H1 (cell line): ENCODE results near the gene CCDC102A. TPM values are rescaled to one million over a fixed set of nuclear protein-coding genes. Genes with fewer than 3 reads are reported as not detected.

Experiments
- CTCF ChIA-PET: fragments of 300-600 bp; sonication (Branson Sonifier 250); formaldehyde crosslinking; loops from one replicate; lab custom pipeline; 2021; ENCODE audit not compliant: partially characterized antibody; lab: Charles Lee
- POLR2A ChIA-PET: fragments of 300-600 bp; sonication (Branson Sonifier 250); formaldehyde crosslinking; loops from one replicate; lab custom pipeline; 2021; ENCODE audit warnings: inconsistent platforms; ENCODE audit not compliant: partially characterized antibody; lab: Charles Lee
- DNase-seq, 2 experiments: peaks; one replicate each; pipeline versions ENCODE4 v3.0.0 to v3.0.0-alpha.2; 2010 to 2022; ENCODE audit warnings: low spot score in 2 of 2, low read depth in 1 of 2, mixed read lengths in 1 of 2
- FAIRE-seq: peaks from 2 replicates; lab custom pipeline; 2011; peaks lifted over from hg19 to GRCh38; lab: Jason Lieb, UNC
- H2AFZ ChIP-seq: 2 replicates; pipeline ENCODE4 v1.8.1; 2012; ENCODE audit warnings: low read length, inconsistent platforms
- H2AK5ac ChIP-seq: 2 replicates; pipeline ENCODE4 v1.6.1; 2013; ENCODE audit warnings: low read depth, low read length
- H2BK120ac ChIP-seq: replicated peaks from 2 replicates; pipeline ENCODE3; 2013; ENCODE audit warnings: low read depth, low read length, inconsistent platforms
- H2BK12ac ChIP-seq: 2 replicates; pipeline ENCODE4 v1.6.1; 2013; ENCODE audit warnings: low read depth, low read length
- H2BK15ac ChIP-seq: 2 replicates; pipeline ENCODE4 v1.6.1; 2013; ENCODE audit warnings: low read length
- H2BK20ac ChIP-seq: 2 replicates; pipeline ENCODE4 v1.6.1; 2013; ENCODE audit warnings: low read length
- H2BK5ac ChIP-seq: 2 replicates; pipeline ENCODE4 v1.6.1; 2013; ENCODE audit warnings: low read depth, low read length
- H3K14ac ChIP-seq: 2 replicates; pipeline ENCODE4 v1.6.1; 2013; ENCODE audit warnings: inconsistent platforms; ENCODE audit not compliant: insufficient read length
- H3K18ac ChIP-seq: 2 replicates; pipeline ENCODE4 v1.6.1; 2013; ENCODE audit warnings: low read length; ENCODE audit errors: extremely low read depth
- H3K23ac ChIP-seq: 2 replicates; pipeline ENCODE4 v1.6.1; 2013; ENCODE audit warnings: inconsistent platforms; ENCODE audit not compliant: insufficient read length
- H3K23me2 ChIP-seq: 2 replicates; pipeline ENCODE4 v1.6.1; 2013; ENCODE audit warnings: low read depth, low read length
- H3K27ac ChIP-seq: 2 replicates; pipeline ENCODE4 v1.6.1; 2011; ENCODE audit warnings: low read depth, low read length, inconsistent platforms
- H3K27me3 ChIP-seq, 4 experiments: replicated peaks in 1 of 4; 1 replicate in 1 of 4; 2 replicates in 3 of 4; pipeline versions ENCODE4 v1.6.1 to v1.8.1; 2011 to 2013; ENCODE audit warnings: low read length in 3 of 4, mild to moderate bottlenecking in 3 of 4, inconsistent platforms in 2 of 4, mixed read lengths in 2 of 4, moderate library complexity in 1 of 4; ENCODE audit not compliant: control insufficient read depth in 3 of 4, insufficient read depth in 3 of 4; ENCODE audit errors: extremely low read depth in 1 of 4
- H3K36me3 ChIP-seq, 4 experiments: 2 replicates each; pipeline versions ENCODE4 v1.6.1 to v1.8.1; 2011 to 2013; ENCODE audit warnings: mild to moderate bottlenecking in 4 of 4, low read length in 3 of 4, moderate library complexity in 2 of 4, control low read depth in 1 of 4, inconsistent platforms in 1 of 4; ENCODE audit not compliant: insufficient read depth in 4 of 4, control insufficient read depth in 2 of 4
- H3K4ac ChIP-seq: replicated peaks from 2 replicates; pipeline ENCODE3; 2013; ENCODE audit warnings: low read length, low read depth, mixed read lengths, inconsistent platforms; ENCODE audit not compliant: insufficient read length
- H3K4me1 ChIP-seq, 4 experiments: replicated peaks in 1 of 4; 1 replicate in 1 of 4; 2 replicates in 3 of 4; pipeline versions ENCODE4 v1.6.1 to v1.8.1; 2011 to 2013; ENCODE audit warnings: low read length in 3 of 4, inconsistent platforms in 2 of 4, mixed read lengths in 1 of 4; ENCODE audit not compliant: insufficient read depth in 4 of 4, control insufficient read depth in 3 of 4
- H3K4me2 ChIP-seq, 2 experiments: 2 replicates each; pipeline versions ENCODE4 v1.6.1 to v1.8.1; 2011 to 2013; ENCODE audit warnings: low read depth in 2 of 2, low read length in 2 of 2, control low read depth in 1 of 2, inconsistent platforms in 1 of 2, mild to moderate bottlenecking in 1 of 2; ENCODE audit not compliant: insufficient read depth in 1 of 2
- H3K4me3 ChIP-seq, 4 experiments: fragments of 200-600, 300-600 bp in 1 of 4; sonication (generic), shearing (Covaris generic), sonication (Bioruptor Twin) in 1 of 4; 2 replicates each; pipeline versions ENCODE4 v1.5.1 to v1.8.1; 2011 to 2016; ENCODE audit warnings: low read length in 4 of 4, low read depth in 3 of 4, control low read depth in 2 of 4, inconsistent platforms in 2 of 4, mild to moderate bottlenecking in 2 of 4, mixed read lengths in 1 of 4, moderate library complexity in 1 of 4; ENCODE audit not compliant: insufficient read depth in 2 of 4; ENCODE audit errors: extremely low read depth in 1 of 4
- H3K56ac ChIP-seq: replicated peaks from 2 replicates; pipeline ENCODE3; 2013; ENCODE audit warnings: low read depth, mild to moderate bottlenecking, mixed read lengths, low read length, inconsistent platforms; ENCODE audit not compliant: insufficient read length
- H3K79me1 ChIP-seq: 2 replicates; pipeline ENCODE4 v1.6.1; 2013; ENCODE audit warnings: low read depth, low read length, control low read depth
- H3K79me2 ChIP-seq, 2 experiments: 2 replicates each; pipeline versions ENCODE4 v1.6.1 to v1.8.1; 2012 to 2013; ENCODE audit warnings: low read length in 2 of 2, mild to moderate bottlenecking in 2 of 2, inconsistent platforms in 1 of 2; ENCODE audit not compliant: insufficient read depth in 2 of 2, control insufficient read depth in 1 of 2
- H3K9ac ChIP-seq, 4 experiments: replicated peaks in 1 of 4; 1 replicate in 1 of 4; 2 replicates in 3 of 4; pipeline versions ENCODE4 v1.6.1 to v1.8.1; 2011 to 2013; ENCODE audit warnings: low read depth in 3 of 4, low read length in 3 of 4, control low read depth in 2 of 4, mild to moderate bottlenecking in 2 of 4, moderate library complexity in 2 of 4, inconsistent platforms in 1 of 4; ENCODE audit errors: extremely low read depth in 1 of 4
- H3K9me3 ChIP-seq, 2 experiments: 2 replicates each; pipeline versions ENCODE4 v1.6.1 to v1.8.1; 2012 to 2013; ENCODE audit warnings: mild to moderate bottlenecking in 2 of 2, moderate library complexity in 2 of 2, control low read depth in 1 of 2, inconsistent platforms in 1 of 2, low read depth in 1 of 2, low read length in 1 of 2, mixed read lengths in 1 of 2; ENCODE audit not compliant: insufficient read depth in 2 of 2
- H4K20me1 ChIP-seq, 2 experiments: replicated peaks in 1 of 2; 2 replicates each; pipeline versions ENCODE3 to v1.8.1; 2011 to 2013; ENCODE audit warnings: inconsistent platforms in 2 of 2, low read length in 2 of 2, mild to moderate bottlenecking in 1 of 2; ENCODE audit not compliant: insufficient read depth in 2 of 2, control insufficient read depth in 1 of 2
- H4K5ac ChIP-seq: 2 replicates; pipeline ENCODE4 v1.6.1; 2013; ENCODE audit warnings: low read length, low read depth, mixed read lengths, inconsistent platforms; ENCODE audit not compliant: insufficient read length
- H4K8ac ChIP-seq: 2 replicates; pipeline ENCODE4 v1.8.0; 2013; ENCODE audit warnings: mild to moderate bottlenecking, moderate library complexity, low read length, inconsistent platforms; ENCODE audit not compliant: insufficient read depth; ENCODE audit errors: extremely low read depth
- H4K91ac ChIP-seq: replicated peaks from 2 replicates; pipeline ENCODE3; 2013; ENCODE audit warnings: low read length, mixed read lengths, inconsistent platforms; ENCODE audit not compliant: insufficient read length
- MAFK ChIP-seq: IDR thresholded peaks from 2 replicates; pipeline ENCODE4 v1.6.1; 2012; ENCODE audit warnings: low read depth, mild to moderate bottlenecking, improper control_type of control experiment, low read length
- POLR2A ChIP-seq, 2 experiments: IDR thresholded peaks; 1 replicate in 1 of 2; 2 replicates in 1 of 2; pipeline ENCODE4 v1.6.1; 2011; ENCODE audit warnings: low read depth in 2 of 2, low read length in 2 of 2, mild to moderate bottlenecking in 2 of 2; ENCODE audit errors: control extremely low read depth in 1 of 2
- SIN3A ChIP-seq, 2 experiments: IDR thresholded peaks in 1 of 2; conservative IDR thresholded peaks in 1 of 2; 2 replicates each; pipeline ENCODE4 v1.6.1; 2011 to 2012; ENCODE audit warnings: low read length in 2 of 2, improper control_type of control experiment in 1 of 2, low read depth in 1 of 2, mild to moderate bottlenecking in 1 of 2
- WGBS, 2 experiments: shearing (Covaris generic) in 1 of 2; methylation state at CpG; one replicate each; pipeline versions ENCODE4 v1.1.6 to v1.1.7; 2013 to 2015; ENCODE audit warnings: low lambda C conversion rate in 2 of 2, mixed read lengths in 2 of 2, inconsistent platforms in 1 of 2, low coverage in 1 of 2, missing lambda C conversion rate in 1 of 2; ENCODE audit not compliant: insufficient replicate concordance in 2 of 2, insufficient coverage in 1 of 2, insufficient read length in 1 of 2; ENCODE audit errors: extremely low coverage in 1 of 2, missing lambda C conversion rate in 1 of 2; 5-methylcytosine and 5-hydroxymethylcytosine counted together
- polyA plus RNA-seq, 7 experiments: library from polyadenylated mRNA; depleted of rRNA in 3 of 7; stranded (reverse) in 5 of 7; unstranded in 2 of 7; fragments of >200 nt in 5 of 7; fragments of 200-250 nt in 2 of 7; gene quantifications; 1 replicate in 5 of 7; 2 replicates in 1 of 7; 4 replicates in 1 of 7; pipeline versions ENCODE4 v1.2.1 to v1.2.3, GENCODE V29; 2011 to 2013; ENCODE audit warnings: missing spikeins in 2 of 7, mixed read lengths in 2 of 7
- total RNA-seq: library from RNA; stranded (reverse); fragmentation: NEBNext Ultra II Directional; extraction: Animal tissue kit (Norgen Biotek cat#: 25700); gene quantifications from 2 replicates; pipeline ENCODE4 v1.2.1, GENCODE V29; 2021

The CCDC102A gene
- total and polyA plus RNA-seq, 2 of the 8 experiments (the other 6 are each of a cell fraction or from before 2014, with no cell fraction given), result 4.0 to 7.5 TPM

- Histone ChIP-seq H3K14ac (no peak overlapping the region), H3K4me1 (peaks cover 10 to 40% (median 22%) of the 10 kb centered on the region in 4 experiments), H3K56ac (peak overlapping the region; percentile 77), H3K23me2 (peaks cover 8% of the 10 kb centered on the region; the same call in 1 of the 2 replicates), H2BK15ac (no peak overlapping the region), H3K36me3 (no peaks in the 10 kb centered on the region; a peak in 1 of 8 replicates), H3K27me3 (peaks cover 0 to 5% (median 2%) of the 10 kb centered on the region in 4 experiments; a peak in 3 of 7 replicates), H4K91ac (no peak overlapping the region), H2BK12ac (no peak overlapping the region), H4K5ac (peak overlapping the region; percentile 96), H3K9ac (peak overlapping the region in 1 of 4 experiments; percentile 55; a peak in 3 of 7 replicates), H3K79me1 (peaks cover 4% of the 10 kb centered on the region), H3K4me3 (peak overlapping the region; percentile 47 to 78 (median 70)), H3K79me2 (peaks cover 0 to 6% of the 10 kb centered on the region in 2 experiments; a peak in 1 of 4 replicates), H2BK5ac (peak overlapping the region; percentile 77; the same call in 1 of the 2 replicates), H2BK20ac (no peak overlapping the region), H3K4ac (no peak overlapping the region), H3K4me2 (peak overlapping the region; percentile 83 to 96), H2AK5ac (no peak overlapping the region), H3K23ac (no peak overlapping the region), H4K8ac (0 out of 2 replicates have a peak overlapping the region, but pooled peaks have one; percentile 93), H3K9me3 (no peaks in the 10 kb centered on the region), H4K20me1 (peaks cover 0 to 19% of the 10 kb centered on the region in 2 experiments), H3K18ac (peak overlapping the region; percentile 97), H3K27ac (peak overlapping the region; percentile 76; the same call in 1 of the 2 replicates), H2BK120ac (peak overlapping the region; percentile 61), H2AFZ (no peak overlapping the region)
- DNase-seq, result no peak
- 14% methylated on average over 8 of the region's 8 CpGs; no CpG with 5 or more reads in 1 of the 2 experiments for WGBS, 2 experiments
- CTCF ChIA-PET, result interaction anchor here (0.6 to 1.4 kb wide), 7 partner anchors 9 to 128 kb away, joined by 3 to 5 read pairs (median 3); no protein-coding TSS in a partner anchor
- POLR2A ChIA-PET, result interaction anchor here (0.7 to 3.2 kb wide), 13 partner anchors 9 to 112 kb away, joined by 3 to 19 read pairs (median 4); no protein-coding TSS in a partner anchor
- TF ChIP-seq MAFK (0 out of 2 replicates have a peak, but pooled peaks have one; percentile 10), POLR2A (IDR thresholded peaks at IDR 0.05; ENCODE audit: control extremely low read depth in 1 of 2, low read depth in 2 of 2, low read length in 2 of 2) (no peak; a peak in 1 of 3 replicates), SIN3A (conservative IDR thresholded peaks at IDR 0.05 in 1 of 2, IDR thresholded peaks at IDR 0.05 in 1 of 2; ENCODE audit: low read depth in 1 of 2, low read length in 2 of 2) (0 out of 4 replicates have a peak, but pooled peaks of 1 of the 2 experiments have one; percentile 13)
- FAIRE-seq, result no peak
Measured at GRCh38 chr16:57537194-57537505, 779 bp upstream of the CCDC102A start.
